A549 (cell line): ENCODE data around the gene GIPR.

Source experiments
- CBX2 ChIP-seq: fragments of 200-600 bp; sonication (generic); IDR thresholded peaks from 2 replicates; pipeline ENCODE4 v1.6.1; 2016; ENCODE audit warnings: low read depth, mild to moderate bottlenecking, borderline replicate concordance
- NR3C1 ChIP-seq: fragments of >200 bp; sonication (Bioruptor Twin); formaldehyde crosslinking; IDR thresholded peaks from 3 replicates; pipeline ENCODE4 v1.6.1; 2017
- POLR2A ChIP-seq: IDR thresholded peaks from 2 replicates; pipeline ENCODE4 v1.6.1; 2012; ENCODE audit warnings: mild to moderate bottlenecking, low read length
- SMC3 ChIP-seq: fragments of >200 bp; sonication (Bioruptor Twin); formaldehyde crosslinking; IDR thresholded peaks from 3 replicates; pipeline ENCODE4 v1.6.1; 2018; ENCODE audit warnings: inconsistent platforms
- ZC3H11A ChIP-seq: fragments of 450-650 bp; IDR thresholded peaks from 2 replicates; pipeline ENCODE4 v1.6.1; 2014; ENCODE audit warnings: antibody characterized with exemption, mild to moderate bottlenecking
- TF ChIP-seq, protein P1 (sequence below): fragments of >200 bp; sonication (Bioruptor Twin); formaldehyde crosslinking; IDR thresholded peaks from 3 replicates; pipeline ENCODE4 v1.5.1; 2016

DNA sequence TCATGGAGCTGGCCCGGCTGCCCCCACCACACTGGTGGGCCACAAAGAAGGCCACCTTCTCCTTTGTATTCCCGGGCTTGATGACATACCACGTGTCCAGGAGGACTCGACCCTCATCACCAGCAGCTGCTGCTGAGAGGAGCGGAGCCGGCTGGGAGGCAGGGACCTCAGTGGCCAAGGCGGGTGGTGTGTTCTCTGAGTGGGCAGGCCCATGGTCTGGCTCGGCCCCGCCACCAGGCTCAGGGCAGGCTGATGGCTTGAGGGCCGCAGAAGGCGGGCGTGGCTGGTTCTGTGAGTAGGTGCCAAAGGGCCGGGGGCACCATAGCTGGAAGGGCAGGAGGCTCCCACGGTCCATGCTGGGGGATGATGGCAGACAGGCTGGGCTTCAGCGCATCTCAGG, 45.1 kb downstream of the GIPR start:
- TF ChIP-seq, protein P1, sequence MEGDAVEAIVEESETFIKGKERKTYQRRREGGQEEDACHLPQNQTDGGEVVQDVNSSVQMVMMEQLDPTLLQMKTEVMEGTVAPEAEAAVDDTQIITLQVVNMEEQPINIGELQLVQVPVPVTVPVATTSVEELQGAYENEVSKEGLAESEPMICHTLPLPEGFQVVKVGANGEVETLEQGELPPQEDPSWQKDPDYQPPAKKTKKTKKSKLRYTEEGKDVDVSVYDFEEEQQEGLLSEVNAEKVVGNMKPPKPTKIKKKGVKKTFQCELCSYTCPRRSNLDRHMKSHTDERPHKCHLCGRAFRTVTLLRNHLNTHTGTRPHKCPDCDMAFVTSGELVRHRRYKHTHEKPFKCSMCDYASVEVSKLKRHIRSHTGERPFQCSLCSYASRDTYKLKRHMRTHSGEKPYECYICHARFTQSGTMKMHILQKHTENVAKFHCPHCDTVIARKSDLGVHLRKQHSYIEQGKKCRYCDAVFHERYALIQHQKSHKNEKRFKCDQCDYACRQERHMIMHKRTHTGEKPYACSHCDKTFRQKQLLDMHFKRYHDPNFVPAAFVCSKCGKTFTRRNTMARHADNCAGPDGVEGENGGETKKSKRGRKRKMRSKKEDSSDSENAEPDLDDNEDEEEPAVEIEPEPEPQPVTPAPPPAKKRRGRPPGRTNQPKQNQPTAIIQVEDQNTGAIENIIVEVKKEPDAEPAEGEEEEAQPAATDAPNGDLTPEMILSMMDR: no peak
- TF ChIP-seq SMC3 (no peak), POLR2A (no peak), NR3C1 (no peak), CBX2 (no peak), ZC3H11A (no peak)
